ENCODE measurements around the gene TMPRSS4.

DNA sequence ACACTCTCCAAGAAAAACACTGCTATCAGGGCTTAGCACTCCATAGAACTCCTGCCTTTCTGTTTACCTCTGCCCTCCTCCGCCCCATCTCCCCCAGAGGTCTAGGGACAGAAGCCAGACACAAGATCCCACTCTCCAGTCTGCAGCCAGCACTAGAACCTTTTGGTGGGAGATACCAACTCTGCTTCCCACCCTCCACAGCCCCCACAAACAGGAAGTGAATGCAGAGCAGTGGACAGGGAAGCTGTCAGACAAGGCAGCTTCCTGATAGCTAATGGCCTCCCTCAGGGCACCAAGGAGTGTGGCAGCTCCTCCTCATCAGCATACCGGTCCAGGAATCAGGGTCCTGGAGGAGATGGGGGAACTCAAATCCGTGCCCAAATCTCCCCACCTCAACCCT is 70.6 kb downstream of the TMPRSS4 start:
- TF ChIP-seq, protein P1, sequence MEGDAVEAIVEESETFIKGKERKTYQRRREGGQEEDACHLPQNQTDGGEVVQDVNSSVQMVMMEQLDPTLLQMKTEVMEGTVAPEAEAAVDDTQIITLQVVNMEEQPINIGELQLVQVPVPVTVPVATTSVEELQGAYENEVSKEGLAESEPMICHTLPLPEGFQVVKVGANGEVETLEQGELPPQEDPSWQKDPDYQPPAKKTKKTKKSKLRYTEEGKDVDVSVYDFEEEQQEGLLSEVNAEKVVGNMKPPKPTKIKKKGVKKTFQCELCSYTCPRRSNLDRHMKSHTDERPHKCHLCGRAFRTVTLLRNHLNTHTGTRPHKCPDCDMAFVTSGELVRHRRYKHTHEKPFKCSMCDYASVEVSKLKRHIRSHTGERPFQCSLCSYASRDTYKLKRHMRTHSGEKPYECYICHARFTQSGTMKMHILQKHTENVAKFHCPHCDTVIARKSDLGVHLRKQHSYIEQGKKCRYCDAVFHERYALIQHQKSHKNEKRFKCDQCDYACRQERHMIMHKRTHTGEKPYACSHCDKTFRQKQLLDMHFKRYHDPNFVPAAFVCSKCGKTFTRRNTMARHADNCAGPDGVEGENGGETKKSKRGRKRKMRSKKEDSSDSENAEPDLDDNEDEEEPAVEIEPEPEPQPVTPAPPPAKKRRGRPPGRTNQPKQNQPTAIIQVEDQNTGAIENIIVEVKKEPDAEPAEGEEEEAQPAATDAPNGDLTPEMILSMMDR (IDR thresholded peaks at IDR 0.05; ENCODE audit: low read depth, low read length) = no peak
- no peak for TF ChIP-seq EZH2phosphoT487 (IDR thresholded peaks at IDR 0.05; ENCODE audit: low read depth)

All from OCI-LY3 (cell line).